MCF 10A (cell line): ENCODE results near the gene SPATS2L. TPM values are rescaled to one million over a fixed set of nuclear protein-coding genes. Genes with fewer than 3 reads are reported as not detected.

ENCODE experiments used
- BruUV-seq: library from RNA; stranded (reverse); fragments of 400-500 nt; replicated peaks from 2 replicates; lab custom pipeline; 2021; lab: Mats Ljungman, UMichigan
- CTCF ChIA-PET: fragments of 300-600 bp; sonication (Branson Sonifier 250); formaldehyde crosslinking; extraction: SDS; loops from one replicate; lab custom pipeline; 2021; ENCODE audit warnings: antibody characterized with exemption, inconsistent platforms; lab: Yijun Ruan, JAX
- POLR2A ChIA-PET: fragments of 300-600, 350-650 bp; sonication (Branson Sonifier 250); formaldehyde crosslinking; extraction: SDS; loops from one replicate; lab custom pipeline; 2020; ENCODE audit warnings: antibody characterized with exemption, inconsistent platforms; lab: Yijun Ruan, JAX
- DNase-seq: peaks from one replicate; pipeline ENCODE4 v3.0.0-alpha.2; 2018; ENCODE audit not compliant: unreplicated experiment
- H3K27ac Mint-ChIP-seq: one replicate; pipeline ENCODE4 v1.8.0; 2022; ENCODE audit warnings: mild to moderate bottlenecking, low read depth, mixed read lengths; ENCODE audit not compliant: unreplicated experiment
- H3K27me3 Mint-ChIP-seq: one replicate; pipeline ENCODE4 v1.8.0; 2022; ENCODE audit warnings: mixed read lengths; ENCODE audit not compliant: insufficient read depth, unreplicated experiment
- H3K36me3 Mint-ChIP-seq: one replicate; pipeline ENCODE4 v1.8.0; 2022; ENCODE audit warnings: mild to moderate bottlenecking, moderate library complexity, mixed read lengths; ENCODE audit not compliant: insufficient read depth, unreplicated experiment
- H3K4me1 Mint-ChIP-seq: one replicate; pipeline ENCODE4 v1.8.0; 2022; ENCODE audit warnings: mixed read lengths; ENCODE audit not compliant: insufficient read depth, unreplicated experiment
- H3K4me3 Mint-ChIP-seq: one replicate; pipeline ENCODE4 v1.8.0; 2022; ENCODE audit warnings: mild to moderate bottlenecking, moderate library complexity, mixed read lengths; ENCODE audit not compliant: unreplicated experiment
- H3K9me3 Mint-ChIP-seq: one replicate; pipeline ENCODE4 v1.8.0; 2022; ENCODE audit warnings: mixed read lengths; ENCODE audit not compliant: unreplicated experiment
- intact Hi-C: fragments of 100-400 bp; cut with micrococcal nuclease; formaldehyde crosslinking; loops from 2 replicates; pipeline ENCODE4 v1.14.1; 2022
- total RNA-seq: library from RNA; stranded (reverse); gene quantifications from 2 replicates; pipeline ENCODE4 v1.2.3, GENCODE V29; 2022
- TF ChIP-seq, protein P1 (sequence below): fragments of 200-600 bp; IDR thresholded peaks from one replicate; pipeline ENCODE4 v1.8.0; 2022; ENCODE audit warnings: antibody characterized with exemption, mild to moderate bottlenecking; ENCODE audit not compliant: unreplicated experiment

SPATS2L gene
- total RNA-seq, 1 experiment from 2014 or later, result 68.3 TPM

GRCh38 chr2:200416878-200417277 lies 110.4 kb downstream of the SPATS2L start:
- Mint-ChIP-seq H3K27me3 (no peaks in the 10 kb centered on the region), H3K4me1 (no peaks in the 10 kb centered on the region), H3K9me3 (no peaks in the 10 kb centered on the region), H3K27ac (no peak overlapping the region), H3K4me3 (no peak overlapping the region), H3K36me3 (peaks cover 22% of the 10 kb centered on the region)
- CTCF ChIA-PET, result interaction anchor here (0.6 to 1.0 kb wide), 2 partner anchors 10 to 70 kb away, joined by 3 read pairs; no protein-coding TSS in a partner anchor
- POLR2A ChIA-PET, result no interaction called here
- no peak for DNase-seq
- TF ChIP-seq, protein P1, sequence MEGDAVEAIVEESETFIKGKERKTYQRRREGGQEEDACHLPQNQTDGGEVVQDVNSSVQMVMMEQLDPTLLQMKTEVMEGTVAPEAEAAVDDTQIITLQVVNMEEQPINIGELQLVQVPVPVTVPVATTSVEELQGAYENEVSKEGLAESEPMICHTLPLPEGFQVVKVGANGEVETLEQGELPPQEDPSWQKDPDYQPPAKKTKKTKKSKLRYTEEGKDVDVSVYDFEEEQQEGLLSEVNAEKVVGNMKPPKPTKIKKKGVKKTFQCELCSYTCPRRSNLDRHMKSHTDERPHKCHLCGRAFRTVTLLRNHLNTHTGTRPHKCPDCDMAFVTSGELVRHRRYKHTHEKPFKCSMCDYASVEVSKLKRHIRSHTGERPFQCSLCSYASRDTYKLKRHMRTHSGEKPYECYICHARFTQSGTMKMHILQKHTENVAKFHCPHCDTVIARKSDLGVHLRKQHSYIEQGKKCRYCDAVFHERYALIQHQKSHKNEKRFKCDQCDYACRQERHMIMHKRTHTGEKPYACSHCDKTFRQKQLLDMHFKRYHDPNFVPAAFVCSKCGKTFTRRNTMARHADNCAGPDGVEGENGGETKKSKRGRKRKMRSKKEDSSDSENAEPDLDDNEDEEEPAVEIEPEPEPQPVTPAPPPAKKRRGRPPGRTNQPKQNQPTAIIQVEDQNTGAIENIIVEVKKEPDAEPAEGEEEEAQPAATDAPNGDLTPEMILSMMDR, result no peak
- intact Hi-C loops, result no loop called here
- BruUV-seq, result no TSS peak

GRCh38 chr2:200417366-200417765 lies 110.9 kb downstream of the SPATS2L start:
- POLR2A ChIA-PET, result no interaction called here
- H3K4me3 Mint-ChIP-seq, result no peak overlapping the region
- BruUV-seq, result no TSS peak
- CTCF ChIA-PET, result interaction anchor here (1.0 kb wide), 1 partner anchor 71 kb away, joined by 3 read pairs; no protein-coding TSS in a partner anchor
- DNase-seq, result no peak
- no peaks in the 10 kb centered on the region for H3K9me3 Mint-ChIP-seq
- no peak overlapping the region for H3K27ac Mint-ChIP-seq
- TF ChIP-seq, protein P1, result no peak
- no peaks in the 10 kb centered on the region for H3K4me1 Mint-ChIP-seq
- intact Hi-C loops, result no loop called here
- no peaks in the 10 kb centered on the region for H3K27me3 Mint-ChIP-seq
- peaks cover 26% of the 10 kb centered on the region for H3K36me3 Mint-ChIP-seq

- H3K9me3 Mint-ChIP-seq, result no peaks in the 10 kb centered on the region
These were observed 111.9 kb downstream of the SPATS2L start for GRCh38 chr2:200418399-200418798.

GRCh38 chr2:200419325-200419724 lies 112.8 kb downstream of the SPATS2L start:
- Mint-ChIP-seq H3K27me3 (no peaks in the 10 kb centered on the region), H3K4me1 (no peaks in the 10 kb centered on the region), H3K36me3 (peaks cover 38% of the 10 kb centered on the region), H3K27ac (no peak overlapping the region), H3K4me3 (no peak overlapping the region), H3K9me3 (no peaks in the 10 kb centered on the region)
- DNase-seq, result no peak
- POLR2A ChIA-PET, result interaction anchor here (1.2 to 1.3 kb wide), 2 partner anchors 11 to 13 kb away, joined by 3 to 4 read pairs; no protein-coding TSS in a partner anchor
- intact Hi-C loops, result no loop called here
- CTCF ChIA-PET, result interaction anchor here (0.6 to 1.5 kb wide), 4 partner anchors 44 to 439 kb away, joined by 4 to 6 read pairs (median 4); no protein-coding TSS in a partner anchor
- TF ChIP-seq, protein P1, result no peak
- BruUV-seq, result no TSS peak

More at GRCh38 chr2:200418399-200418798, 111.9 kb downstream of the SPATS2L start:
- intact Hi-C loops, result no loop called here
- Mint-ChIP-seq H3K27ac (no peak overlapping the region), H3K4me3 (no peak overlapping the region), H3K4me1 (no peaks in the 10 kb centered on the region), H3K27me3 (no peaks in the 10 kb centered on the region), H3K36me3 (peaks cover 35% of the 10 kb centered on the region)
- BruUV-seq, result no TSS peak
- CTCF ChIA-PET, result interaction anchor here (0.6 kb wide), 3 partner anchors 9 to 53 kb away, joined by 3 to 4 read pairs (median 3); no protein-coding TSS in a partner anchor
- DNase-seq, result no peak
- TF ChIP-seq, protein P1, result no peak
- POLR2A ChIA-PET, result interaction anchor here (0.6 to 1.3 kb wide), 2 partner anchors 10 to 245 kb away, joined by 3 to 4 read pairs; no protein-coding TSS in a partner anchor
